Activated B cell treated with CpG ODN at 0.5 μM for 24 hours (primary cell): ENCODE measurements around the gene SEMA5B. TPM values are rescaled to one million over a fixed set of nuclear protein-coding genes. Genes with fewer than 3 reads are reported as not detected.

Experiments used
- ATAC-seq: fragments of 200-7000 bp; cut with Tn5 transposase; one replicate; pipeline ENCODE4 v1.10.0; 2021; ENCODE audit warnings: low read depth, mild to moderate bottlenecking, moderate library complexity
- CTCF ChIA-PET: fragments of 350-600 bp; sonication (Branson Sonifier 250); formaldehyde crosslinking; loops from one replicate; lab custom pipeline; 2021; ENCODE audit warnings: antibody characterized with exemption; lab: Charles Lee
- POLR2A ChIA-PET: fragments of 350-600 bp; sonication (Branson Sonifier 250); formaldehyde crosslinking; loops from one replicate; lab custom pipeline; 2021; ENCODE audit warnings: antibody characterized with exemption; lab: Charles Lee
- DNase-seq: peaks from one replicate; pipeline ENCODE4 v3.0.0; 2022
- H3K27ac Mint-ChIP-seq: one replicate; pipeline ENCODE4 v1.8.0; 2020; ENCODE audit warnings: mixed read lengths
- H3K27me3 Mint-ChIP-seq: one replicate; pipeline ENCODE4 v1.8.0; 2021; ENCODE audit warnings: mixed read lengths
- H3K36me3 Mint-ChIP-seq: one replicate; pipeline ENCODE4 v1.8.0; 2021; ENCODE audit warnings: low read depth, mixed read lengths
- H3K4me1 Mint-ChIP-seq: one replicate; pipeline ENCODE4 v1.8.0; 2021; ENCODE audit warnings: mixed read lengths
- H3K4me3 Mint-ChIP-seq: one replicate; pipeline ENCODE4 v1.8.0; 2020; ENCODE audit warnings: mild to moderate bottlenecking, mixed read lengths
- H3K9me3 Mint-ChIP-seq: one replicate; pipeline ENCODE4 v1.8.0; 2020; ENCODE audit warnings: mixed read lengths
- intact Hi-C: fragments of 100-400 bp; cut with micrococcal nuclease; formaldehyde crosslinking; loops from one replicate; pipeline ENCODE4 v1.15.1; 2024
- total RNA-seq: library from RNA; stranded (reverse); gene quantifications from 2 replicates; pipeline ENCODE4 v1.2.3, GENCODE V29; 2022
- TF ChIP-seq, protein P1 (sequence below): fragments of 200-600 bp; IDR thresholded peaks from one replicate; pipeline ENCODE4 v1.8.0; 2022; ENCODE audit warnings: antibody characterized with exemption, mild to moderate bottlenecking

The SEMA5B gene
- total RNA-seq, 1 donor from 2014 or later, result 1.6 TPM

- Mint-ChIP-seq H3K9me3 (no peaks in the 10 kb centered on the region), H3K36me3 (no peaks in the 10 kb centered on the region), H3K27ac (no peak overlapping the region), H3K27me3 (peaks cover 11% of the 10 kb centered on the region), H3K4me1 (peaks cover 6% of the 10 kb centered on the region), H3K4me3 (no peak overlapping the region)
- POLR2A ChIA-PET, result no interaction called here
- intact Hi-C loops, result no loop called here
- no peak for ATAC-seq
- CTCF ChIA-PET, result no interaction called here
- TF ChIP-seq, protein P1, sequence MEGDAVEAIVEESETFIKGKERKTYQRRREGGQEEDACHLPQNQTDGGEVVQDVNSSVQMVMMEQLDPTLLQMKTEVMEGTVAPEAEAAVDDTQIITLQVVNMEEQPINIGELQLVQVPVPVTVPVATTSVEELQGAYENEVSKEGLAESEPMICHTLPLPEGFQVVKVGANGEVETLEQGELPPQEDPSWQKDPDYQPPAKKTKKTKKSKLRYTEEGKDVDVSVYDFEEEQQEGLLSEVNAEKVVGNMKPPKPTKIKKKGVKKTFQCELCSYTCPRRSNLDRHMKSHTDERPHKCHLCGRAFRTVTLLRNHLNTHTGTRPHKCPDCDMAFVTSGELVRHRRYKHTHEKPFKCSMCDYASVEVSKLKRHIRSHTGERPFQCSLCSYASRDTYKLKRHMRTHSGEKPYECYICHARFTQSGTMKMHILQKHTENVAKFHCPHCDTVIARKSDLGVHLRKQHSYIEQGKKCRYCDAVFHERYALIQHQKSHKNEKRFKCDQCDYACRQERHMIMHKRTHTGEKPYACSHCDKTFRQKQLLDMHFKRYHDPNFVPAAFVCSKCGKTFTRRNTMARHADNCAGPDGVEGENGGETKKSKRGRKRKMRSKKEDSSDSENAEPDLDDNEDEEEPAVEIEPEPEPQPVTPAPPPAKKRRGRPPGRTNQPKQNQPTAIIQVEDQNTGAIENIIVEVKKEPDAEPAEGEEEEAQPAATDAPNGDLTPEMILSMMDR, result no peak
- no peak for DNase-seq
Observed at GRCh38 chr3:122956693-122957455, 70.7 kb downstream of the SEMA5B start.

GRCh38 chr3:122955916-122956692, 71.5 kb downstream of the SEMA5B start:
- intact Hi-C loops, result no loop called here
- DNase-seq (no peak), ATAC-seq (no peak)
- CTCF ChIA-PET, result no interaction called here
- H3K9me3 Mint-ChIP-seq, result no peaks in the 10 kb centered on the region
- TF ChIP-seq, protein P1, result no peak
- H3K27me3 Mint-ChIP-seq, result peaks cover 10% of the 10 kb centered on the region
- H3K4me3 Mint-ChIP-seq, result no peak overlapping the region
- peaks cover 6% of the 10 kb centered on the region for H3K4me1 Mint-ChIP-seq
- H3K36me3 Mint-ChIP-seq, result no peaks in the 10 kb centered on the region
- POLR2A ChIA-PET, result no interaction called here
- no peak overlapping the region for H3K27ac Mint-ChIP-seq

DNA sequence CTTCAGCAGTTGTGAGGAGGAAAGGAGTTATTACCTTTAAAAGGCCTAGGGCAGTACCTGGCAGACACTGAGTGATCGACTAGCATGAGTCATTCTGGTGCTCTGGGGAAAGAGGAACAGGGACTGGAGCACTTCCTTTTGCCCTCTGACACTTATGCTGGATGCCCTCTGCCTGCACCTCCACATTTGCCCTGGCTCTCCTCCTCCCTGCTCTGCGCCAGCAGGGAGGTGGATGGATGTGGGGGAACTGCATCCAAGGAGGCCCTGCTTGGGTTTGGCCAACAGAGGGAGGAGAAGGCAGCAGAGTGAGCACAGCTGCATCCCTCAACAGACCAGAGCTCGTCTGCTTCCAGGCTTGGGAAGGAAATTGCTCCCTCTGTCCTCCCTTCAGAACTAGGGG, 75.0 kb downstream of the SEMA5B start:
- Mint-ChIP-seq H3K27ac (no peak overlapping the region), H3K36me3 (no peaks in the 10 kb centered on the region), H3K4me1 (peaks cover 6% of the 10 kb centered on the region), H3K4me3 (no peak overlapping the region), H3K9me3 (no peaks in the 10 kb centered on the region), H3K27me3 (peaks cover 5% of the 10 kb centered on the region)
- TF ChIP-seq, protein P1, result no peak
- intact Hi-C loops, result no loop called here
- POLR2A ChIA-PET, result no interaction called here
- ATAC-seq (peak; percentile 97), DNase-seq (no peak)
- CTCF ChIA-PET, result no interaction called here

- intact Hi-C loops, result no loop called here
- H3K36me3 Mint-ChIP-seq, result no peaks in the 10 kb centered on the region
- H3K27me3 Mint-ChIP-seq, result no peaks in the 10 kb centered on the region
- TF ChIP-seq, protein P1, result no peak
- no peak overlapping the region for H3K4me3 Mint-ChIP-seq
- no peak overlapping the region for H3K27ac Mint-ChIP-seq
- no peaks in the 10 kb centered on the region for H3K9me3 Mint-ChIP-seq
- ATAC-seq (no peak), DNase-seq (no peak)
- ChIA-PET POLR2A (no interaction called here), CTCF (interaction anchor here (1.2 to 1.4 kb wide), 2 partner anchors 67 to 80 kb away, joined by 3 to 7 read pairs; no protein-coding TSS in a partner anchor)
- H3K4me1 Mint-ChIP-seq, result peaks cover 27% of the 10 kb centered on the region
Observed at GRCh38 chr3:122948408-122948807, 79.2 kb downstream of the SEMA5B start.

DNA sequence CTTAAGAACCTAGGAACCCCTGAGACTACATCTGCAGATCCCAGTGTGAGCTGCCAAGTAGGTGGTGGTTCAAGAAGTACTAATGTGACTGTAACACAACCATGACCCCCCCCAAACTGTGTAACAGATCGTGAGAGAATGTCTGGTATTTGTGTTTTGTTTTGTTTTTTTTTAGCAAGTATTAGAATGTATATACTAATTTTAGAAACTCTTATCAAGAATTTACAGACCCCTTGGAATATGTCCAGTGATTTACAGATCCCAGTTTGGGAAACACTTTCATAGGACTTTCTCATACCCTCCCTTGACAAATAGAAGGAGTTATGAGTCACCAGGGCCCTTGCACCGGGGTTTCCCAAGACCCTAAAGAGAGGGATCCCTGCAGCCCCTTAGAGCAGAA, 79.8 kb downstream of the SEMA5B start:
- Mint-ChIP-seq H3K4me3 (no peak overlapping the region), H3K27me3 (no peaks in the 10 kb centered on the region), H3K27ac (no peak overlapping the region), H3K4me1 (peaks cover 31% of the 10 kb centered on the region), H3K9me3 (no peaks in the 10 kb centered on the region), H3K36me3 (no peaks in the 10 kb centered on the region)
- DNase-seq, result no peak
- CTCF ChIA-PET, result interaction anchor here (1.2 to 1.4 kb wide), 2 partner anchors 68 to 81 kb away, joined by 3 to 7 read pairs; no protein-coding TSS in a partner anchor
- POLR2A ChIA-PET, result no interaction called here
- intact Hi-C loops, result no loop called here
- TF ChIP-seq, protein P1, result no peak
- no peak for ATAC-seq
